ENCODE measurements around the gene CHRM2.

GRCh38 chr7:137045573-137045972 lies 177.1 kb downstream of the CHRM2 start:
- TF ChIP-seq ZFX (IDR thresholded peaks at IDR 0.05) (no peak), POLR2AphosphoS5 (IDR thresholded peaks at IDR 0.05; ENCODE audit: low read depth, low read length) (no peak), POLR2A (IDR thresholded peaks at IDR 0.05; ENCODE audit: borderline replicate concordance, extremely low read depth, insufficient read depth, insufficient read length) (no peak), RAD21 (IDR thresholded peaks at IDR 0.05; ENCODE audit: low read depth) (no peak), SRF (IDR thresholded peaks at IDR 0.05; ENCODE audit: low read depth) (no peak), EZH2 (IDR thresholded peaks at IDR 0.05) (no peak), CEBPB (IDR thresholded peaks at IDR 0.05; ENCODE audit: low read depth) (no peak), CTCF (IDR thresholded peaks at IDR 0.05 in 2 of 3, conservative IDR thresholded peaks at IDR 0.05 in 1 of 3; ENCODE audit: borderline replicate concordance in 1 of 3, insufficient read depth in 1 of 3, low read depth in 2 of 3, low read length in 2 of 3) (no peak), SP1 (IDR thresholded peaks at IDR 0.05; ENCODE audit: low read depth) (no peak), FOSL1 (IDR thresholded peaks at IDR 0.05; ENCODE audit: low read depth) (no peak), REST (IDR thresholded peaks at IDR 0.05; ENCODE audit: low read depth) (no peak), MAX (IDR thresholded peaks at IDR 0.05) (no peak)
